HG02938 (cell line): ENCODE data around the gene C2orf80.
A peak's percentile ranks its signal among the peaks of the same experiment; 100 is the strongest.
"Not testable (repeated sequence)": the region's sequence is repeated elsewhere in the genome, so short reads cannot be mapped to it uniquely, and the experiment has no call there.

Experiments used
- ATAC-seq: cut with Tn5 transposase; IDR thresholded peaks from one replicate; pipeline ENCODE4 v1.9.1; 2021; ENCODE audit warnings: mild to moderate bottlenecking, moderate library complexity; ENCODE audit not compliant: unreplicated experiment

C2orf80 gene

DNA sequence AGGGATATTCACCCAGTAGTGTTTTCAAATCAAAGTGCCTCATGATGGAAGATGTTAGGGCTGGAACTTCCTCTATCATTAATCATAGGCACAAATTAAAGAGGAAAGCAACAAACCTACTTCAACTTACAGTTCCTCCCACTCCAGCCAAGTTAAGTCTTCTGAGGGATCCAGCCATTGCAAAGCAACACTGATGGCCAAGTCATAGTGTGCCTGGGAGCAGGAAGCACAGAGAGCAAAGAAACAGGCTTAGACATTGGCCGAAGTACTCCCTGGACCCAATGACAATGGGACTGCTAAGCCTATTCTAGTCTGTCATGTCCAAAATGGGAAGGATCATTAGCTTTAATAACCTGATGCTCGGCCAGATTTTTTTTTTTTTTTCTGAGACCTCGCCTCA is 7.0 kb downstream of the C2orf80 start:
- no peak for ATAC-seq

DNA sequence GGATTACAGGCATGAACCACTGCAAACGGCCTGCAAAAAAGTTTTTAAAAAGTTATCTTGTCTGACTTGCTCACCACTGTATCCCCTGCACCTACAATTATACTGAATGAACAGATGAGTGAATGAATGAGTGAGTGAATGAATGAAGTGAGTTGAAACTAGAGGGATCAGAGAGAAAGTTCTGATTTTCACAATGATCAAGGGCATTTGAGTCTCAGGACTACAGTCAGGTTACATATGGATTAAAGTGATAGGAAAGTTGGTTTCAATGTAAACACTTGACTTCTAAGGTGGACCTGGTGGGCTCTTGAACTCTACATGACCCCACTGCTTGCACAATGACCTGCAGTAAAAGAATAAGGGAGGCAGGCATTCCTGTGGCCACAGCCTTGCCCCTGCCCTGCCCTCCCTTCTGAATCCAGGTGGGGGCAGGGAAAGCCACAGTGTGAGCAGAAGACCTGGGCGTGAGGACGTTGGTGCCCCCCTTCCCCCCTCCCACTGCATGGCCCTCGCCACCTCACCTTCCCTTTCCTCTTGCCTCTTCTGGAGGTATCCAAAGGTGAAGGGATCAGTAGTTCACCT is 10.7 kb downstream of the C2orf80 start:
- no peak for ATAC-seq

DNA sequence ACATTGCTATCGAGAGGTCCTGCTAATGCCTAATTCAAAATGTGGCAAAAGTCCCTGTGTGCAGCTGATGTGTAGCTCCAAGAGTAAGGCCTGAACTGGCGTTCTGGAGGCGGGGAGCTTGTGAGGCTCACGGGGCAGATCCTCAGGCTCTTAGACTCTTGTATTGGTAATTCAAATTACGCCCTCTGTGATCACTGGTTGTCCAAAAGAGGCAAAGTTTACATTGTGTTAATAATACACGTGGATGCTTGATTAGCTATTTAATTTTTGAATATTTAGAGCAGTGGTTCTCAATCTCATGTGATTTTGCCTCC is 14.0 kb downstream of the C2orf80 start:
- no peak for ATAC-seq

DNA sequence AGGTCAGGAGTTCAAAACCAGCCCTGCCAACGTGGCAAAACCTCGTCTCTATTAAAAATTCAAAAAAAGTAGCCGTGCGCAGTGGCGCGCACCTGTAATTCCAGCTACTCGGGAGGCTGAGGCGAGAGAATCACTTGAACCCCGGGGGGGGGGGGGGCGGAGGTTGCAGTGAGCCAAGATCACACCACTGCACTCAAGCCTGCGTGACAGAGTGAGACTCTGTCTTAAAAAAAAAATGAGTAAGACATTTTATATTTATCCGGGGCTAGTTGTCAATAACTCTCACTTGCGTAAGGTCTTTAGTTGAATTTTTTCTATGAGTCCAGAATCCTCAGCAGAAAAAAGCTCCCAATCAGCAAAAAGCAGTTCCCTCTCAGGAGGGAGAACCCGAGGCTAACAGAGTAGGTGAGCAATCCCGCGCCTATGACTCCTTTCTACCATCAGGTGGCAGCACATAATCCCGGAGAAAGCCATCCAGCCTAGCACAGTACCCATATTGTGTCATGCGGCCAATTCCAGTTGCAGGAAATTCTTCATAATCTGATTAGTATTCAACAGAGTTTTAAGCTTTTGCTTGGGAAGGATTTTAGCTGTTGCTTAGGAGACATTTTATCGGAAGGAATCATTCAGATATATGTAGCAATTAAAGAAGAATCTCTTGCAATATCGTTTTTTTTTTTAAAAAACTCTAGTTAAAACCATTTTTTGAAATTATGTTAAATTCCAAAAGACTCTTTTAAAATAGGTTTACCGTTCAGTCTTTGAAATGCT is 14.6 kb downstream of the C2orf80 start:
- ATAC-seq: peak; percentile 100

DNA sequence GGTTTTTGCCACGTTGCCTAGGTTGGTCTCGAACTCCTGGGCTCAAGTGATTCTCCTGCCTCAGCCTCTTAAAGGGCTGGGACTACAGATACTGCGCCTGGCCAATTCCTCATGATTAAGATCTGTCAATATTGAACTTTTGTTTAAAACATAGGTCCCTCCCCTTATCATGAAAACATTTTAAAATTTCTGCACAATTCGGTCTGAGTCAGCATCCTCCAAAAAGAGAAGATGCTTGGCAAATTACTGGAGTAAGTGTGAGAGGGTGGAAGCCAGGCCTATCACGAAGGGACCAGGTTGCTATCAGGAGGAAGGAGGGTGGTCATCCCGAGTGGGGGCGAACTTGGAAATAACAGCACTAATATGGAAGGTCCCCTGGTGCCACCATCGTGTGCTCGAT is 15.7 kb downstream of the C2orf80 start:
- no peak for ATAC-seq

DNA sequence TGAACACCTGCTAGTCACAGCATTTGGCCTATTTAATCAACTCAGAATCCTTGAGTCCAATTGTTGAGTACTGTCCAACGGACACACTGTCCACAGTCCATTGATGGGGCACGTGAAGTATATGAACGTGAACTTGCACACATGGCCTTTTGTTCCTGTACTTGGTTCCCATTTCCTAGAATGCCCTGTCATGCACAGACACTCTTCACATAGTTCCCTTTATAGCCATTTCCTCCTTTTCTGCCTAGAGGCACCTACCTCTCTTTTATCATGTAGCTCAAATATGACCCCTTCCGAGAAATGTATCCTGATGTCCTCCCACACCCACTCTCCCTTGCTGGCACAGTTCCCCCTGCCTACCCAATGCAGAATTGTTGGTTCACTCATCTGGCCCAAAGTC is 17.7 kb downstream of the C2orf80 start:
- no peak for ATAC-seq

DNA sequence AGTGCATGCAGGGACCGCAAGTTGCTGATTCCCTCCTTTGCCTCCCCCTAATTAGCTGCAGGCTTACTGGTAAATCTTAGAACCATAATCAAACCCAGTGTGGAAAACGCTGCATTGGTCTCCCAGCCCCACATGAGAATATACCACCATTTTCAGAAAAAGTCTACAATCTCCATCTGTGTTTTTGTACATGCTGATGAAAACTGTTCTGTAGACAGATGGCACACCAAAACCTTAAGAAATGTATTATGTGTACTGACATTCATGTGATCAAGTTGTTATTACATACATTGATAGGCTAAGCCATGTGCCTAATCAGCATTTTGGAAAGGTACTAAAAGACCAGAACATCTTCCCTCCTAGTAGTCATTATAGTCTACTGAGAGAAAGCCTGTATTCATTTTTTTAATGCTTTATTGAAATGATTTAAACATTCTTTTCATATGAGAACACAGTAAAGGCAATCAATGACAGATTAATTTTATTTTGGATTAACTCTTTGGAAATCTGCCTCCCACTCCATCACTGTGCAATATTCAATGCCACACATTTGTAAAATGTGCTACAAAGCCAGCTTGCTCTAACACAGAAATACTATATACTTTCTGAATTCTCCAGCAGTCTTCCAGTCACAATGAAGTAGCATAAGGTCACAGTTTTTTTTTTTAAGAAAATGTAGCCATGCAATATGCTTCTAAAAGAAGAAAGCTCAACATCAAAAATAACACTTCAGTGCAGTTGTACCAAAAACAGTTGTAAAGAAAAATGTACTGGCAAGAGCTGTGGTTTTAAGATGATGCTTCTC is 24.7 kb downstream of the C2orf80 start:
- ATAC-seq: no peak

DNA sequence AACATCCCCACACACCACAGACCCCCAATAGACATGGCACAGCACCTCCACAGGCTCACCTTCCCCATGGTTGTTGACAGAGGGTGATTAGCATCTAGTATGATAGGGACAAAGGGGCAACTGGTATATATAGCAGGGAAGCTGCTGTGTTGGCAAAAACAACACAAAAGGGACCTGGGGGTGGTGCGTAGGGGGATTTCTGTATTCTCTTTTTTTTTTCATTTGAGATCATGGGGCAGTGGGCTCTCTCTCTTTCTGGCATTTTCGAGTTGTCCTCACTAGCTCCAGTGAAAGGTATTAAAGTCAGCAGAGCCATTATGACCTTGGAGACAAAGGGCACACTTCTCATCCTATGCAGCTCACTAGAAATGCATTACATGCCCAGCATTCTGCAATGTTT is 26.3 kb downstream of the C2orf80 start, which contains the start of gene CRYGA:
Gene CRYGA, minus strand, starts transcription at position 101 of the 400 bp plus-strand sequence. Its CDS starts 33 bp downstream, at position 68.
- no peak for ATAC-seq

DNA sequence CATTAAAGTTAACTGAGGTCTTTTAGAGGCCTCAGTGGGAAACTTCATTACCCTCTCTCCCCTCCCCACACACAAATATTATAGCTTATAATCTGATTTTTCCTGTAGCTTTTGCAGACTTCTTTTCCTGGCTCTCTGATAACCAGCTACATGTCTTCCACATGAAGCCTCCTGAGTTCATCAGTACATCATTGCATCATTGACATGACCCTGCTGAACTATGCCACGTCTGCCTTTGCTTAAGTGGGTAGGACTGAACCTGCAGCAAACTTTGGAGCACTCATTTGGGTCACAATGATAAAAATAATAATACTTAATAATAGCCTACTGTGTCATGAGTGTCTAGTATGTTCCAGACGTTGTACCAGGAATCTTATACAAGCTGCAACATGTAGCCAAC is 33.4 kb downstream of the C2orf80 start:
- ATAC-seq: no peak

DNA sequence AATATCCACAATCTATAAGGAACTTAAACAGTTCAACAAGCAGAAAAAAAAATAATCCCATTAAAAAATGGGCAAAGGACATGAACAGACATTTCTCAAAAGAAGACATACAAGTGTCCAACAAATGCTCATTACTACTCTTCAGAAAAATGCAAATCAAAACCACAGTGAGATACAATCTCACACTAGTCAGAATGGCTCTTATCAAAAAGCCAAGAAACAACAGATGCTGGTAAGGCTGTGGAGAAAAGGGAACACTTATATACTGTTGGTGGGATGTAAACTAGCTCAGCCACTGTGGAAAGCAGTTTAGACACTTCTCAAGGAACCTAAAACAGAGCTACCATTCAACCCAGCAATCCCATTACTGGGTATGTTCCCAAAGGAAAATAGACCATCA is 36.7 kb downstream of the C2orf80 start:
- no peak for ATAC-seq

DNA sequence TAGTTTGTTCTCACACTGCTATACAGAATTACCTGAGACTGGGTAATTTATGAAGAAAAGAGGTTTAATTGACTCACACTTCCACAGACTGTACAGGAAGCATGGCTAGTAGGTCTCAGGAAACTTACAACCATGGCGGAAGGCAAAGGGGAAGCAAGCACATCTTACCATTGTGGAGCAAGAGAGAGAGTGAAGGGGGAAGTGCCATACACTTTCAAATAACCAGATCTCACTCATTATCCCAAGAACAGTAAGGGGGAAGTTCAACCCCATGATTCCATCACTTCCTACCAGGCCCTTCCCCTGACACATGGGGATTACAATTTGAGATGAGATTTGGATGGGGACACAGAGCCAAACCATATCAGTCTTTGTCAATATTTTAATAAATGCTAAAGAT is 38.9 kb downstream of the C2orf80 start:
- ATAC-seq: no peak

DNA sequence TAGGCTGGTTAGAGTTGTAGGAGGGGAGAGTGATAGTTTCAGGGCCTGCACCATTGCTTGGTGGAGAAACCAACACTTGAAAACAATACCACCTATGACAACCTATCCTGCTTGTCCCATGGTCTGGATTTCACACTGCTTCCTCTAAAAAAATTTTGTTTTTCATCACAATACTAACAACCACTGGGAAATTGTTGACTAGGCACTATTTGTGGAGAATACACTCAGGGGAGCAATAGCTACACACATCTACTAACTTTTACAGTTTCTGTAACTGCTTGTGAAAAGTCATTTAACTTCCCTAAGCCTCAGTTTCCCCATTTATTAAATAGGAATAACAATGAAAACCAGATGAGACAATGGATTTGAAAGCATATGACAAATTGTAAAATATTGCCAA is 39.7 kb downstream of the C2orf80 start:
- no peak for ATAC-seq

DNA sequence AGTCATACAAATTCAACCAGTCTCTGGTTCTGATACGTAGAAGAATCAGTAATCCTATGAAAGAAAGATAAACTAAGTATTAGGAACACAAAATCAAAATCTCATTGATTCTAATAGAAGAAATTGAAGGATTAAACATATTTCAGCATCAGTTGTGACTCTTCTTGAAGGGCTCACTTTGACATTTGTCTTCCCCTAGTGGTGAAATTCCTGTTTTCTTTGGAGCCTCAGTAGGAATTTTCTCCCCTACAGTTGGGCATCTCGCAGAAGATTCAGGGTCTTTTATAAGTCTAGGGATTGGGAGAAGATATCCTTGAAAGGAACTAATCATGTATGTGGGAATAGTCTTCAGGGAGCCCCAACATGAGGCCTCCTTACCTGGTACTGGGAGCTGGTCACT is 41.0 kb downstream of the C2orf80 start:
- no peak for ATAC-seq

DNA sequence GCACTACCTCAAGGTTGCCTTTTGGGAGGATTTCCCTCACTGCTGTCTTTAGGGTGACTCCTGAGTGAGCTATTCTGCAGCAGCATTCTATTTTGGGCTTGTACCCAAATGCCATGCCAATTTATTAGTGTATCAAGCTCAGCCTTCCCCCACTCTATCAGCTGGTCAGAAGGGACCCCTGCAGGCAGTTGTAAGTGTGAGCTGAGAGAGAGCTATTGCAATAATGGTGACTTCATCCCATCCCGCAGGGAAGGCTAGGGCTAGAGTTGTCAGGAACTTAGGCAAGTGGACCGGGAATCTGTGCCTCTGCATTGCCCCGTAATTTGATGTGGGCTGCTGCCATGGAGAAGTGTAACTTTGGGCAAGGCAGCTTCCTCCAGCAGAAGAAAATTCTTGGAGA is 42.1 kb downstream of the C2orf80 start:
- no peak for ATAC-seq

DNA sequence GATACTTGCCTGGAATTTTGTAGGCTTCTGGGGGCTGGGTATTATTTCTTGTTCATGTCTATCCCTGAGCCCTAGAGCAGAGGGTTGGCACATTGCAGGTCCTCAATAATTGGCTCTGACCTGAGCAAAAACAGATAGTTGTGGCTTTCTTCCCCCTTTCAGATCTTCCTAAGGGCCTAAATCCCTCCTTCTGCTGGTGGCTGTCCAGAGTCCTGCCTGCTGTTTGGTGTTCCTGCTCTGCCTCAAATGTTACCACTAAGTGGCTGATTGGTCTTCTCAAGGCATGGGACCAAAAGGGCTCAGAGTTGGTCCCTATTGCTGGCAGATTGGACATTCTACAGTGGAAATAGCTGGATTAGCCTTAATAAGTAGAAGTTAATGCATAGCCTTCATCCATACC is 42.8 kb downstream of the C2orf80 start:
- no peak for ATAC-seq

DNA sequence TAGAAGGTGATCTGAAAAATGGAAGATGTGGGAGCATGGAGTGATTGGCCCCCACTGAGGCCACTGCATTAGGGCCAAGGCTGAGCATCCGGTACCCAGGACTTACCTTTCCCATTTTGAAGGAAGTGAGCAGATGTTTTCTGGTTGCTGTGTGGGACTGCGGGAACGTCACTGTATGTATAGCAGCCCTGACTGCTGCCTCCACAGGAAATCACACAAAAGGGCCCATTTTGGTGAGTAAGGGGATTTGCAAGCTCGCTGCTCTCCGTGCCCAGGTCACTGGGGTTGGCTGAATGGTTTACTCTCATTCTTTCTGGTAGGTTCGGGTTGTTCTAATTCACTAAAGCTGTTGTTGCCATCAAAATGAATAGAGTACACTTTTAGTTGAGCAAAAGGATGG is 43.8 kb downstream of the C2orf80 start, which contains the start of gene CRYGB:
Gene CRYGB, minus strand, starts transcription at position 153 of the 400 bp plus-strand sequence. Its CDS starts 38 bp downstream, at position 115.
- ATAC-seq: no peak

DNA sequence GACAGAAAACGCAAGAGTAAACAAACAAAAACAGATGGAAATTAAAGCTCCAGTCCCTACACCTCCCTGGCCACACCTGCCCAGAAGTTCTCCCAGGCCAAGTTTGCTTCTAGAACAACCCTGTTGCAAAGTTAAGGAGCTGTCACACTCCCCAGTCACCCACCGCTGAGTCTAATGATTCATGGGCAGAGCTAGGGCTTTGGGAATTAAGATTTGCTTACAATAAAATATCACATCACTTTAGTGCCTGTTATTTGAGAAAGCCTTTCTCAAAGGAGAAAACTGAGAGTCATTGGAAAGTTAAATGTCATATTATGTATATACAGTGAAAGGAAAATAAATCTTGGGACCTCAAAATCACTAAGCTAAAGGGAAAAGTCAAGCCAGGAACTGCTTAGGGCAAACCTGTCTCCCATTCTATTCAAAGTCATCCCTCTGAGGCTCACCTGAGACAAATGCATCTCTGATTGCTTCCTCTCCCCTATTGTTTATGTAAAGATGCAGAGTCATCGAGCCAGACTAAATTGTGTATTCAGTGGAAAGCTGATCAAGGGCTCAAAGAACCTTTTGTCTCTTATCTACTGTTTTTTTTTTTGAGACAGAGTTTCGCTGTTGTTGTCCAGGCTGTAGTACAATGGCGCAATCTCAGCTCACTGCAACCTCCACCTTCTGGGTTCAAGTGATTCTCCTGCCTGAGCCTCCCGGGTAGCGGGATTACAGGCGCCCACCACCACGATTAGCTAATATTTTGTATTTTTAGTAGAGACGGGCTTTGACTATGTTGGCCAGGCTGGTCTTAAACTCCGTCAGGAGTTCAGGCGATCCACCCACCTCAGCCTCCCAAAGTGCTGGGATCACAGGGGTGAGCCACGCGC is 46.7 kb downstream of the C2orf80 start:
- ATAC-seq: no peak

DNA sequence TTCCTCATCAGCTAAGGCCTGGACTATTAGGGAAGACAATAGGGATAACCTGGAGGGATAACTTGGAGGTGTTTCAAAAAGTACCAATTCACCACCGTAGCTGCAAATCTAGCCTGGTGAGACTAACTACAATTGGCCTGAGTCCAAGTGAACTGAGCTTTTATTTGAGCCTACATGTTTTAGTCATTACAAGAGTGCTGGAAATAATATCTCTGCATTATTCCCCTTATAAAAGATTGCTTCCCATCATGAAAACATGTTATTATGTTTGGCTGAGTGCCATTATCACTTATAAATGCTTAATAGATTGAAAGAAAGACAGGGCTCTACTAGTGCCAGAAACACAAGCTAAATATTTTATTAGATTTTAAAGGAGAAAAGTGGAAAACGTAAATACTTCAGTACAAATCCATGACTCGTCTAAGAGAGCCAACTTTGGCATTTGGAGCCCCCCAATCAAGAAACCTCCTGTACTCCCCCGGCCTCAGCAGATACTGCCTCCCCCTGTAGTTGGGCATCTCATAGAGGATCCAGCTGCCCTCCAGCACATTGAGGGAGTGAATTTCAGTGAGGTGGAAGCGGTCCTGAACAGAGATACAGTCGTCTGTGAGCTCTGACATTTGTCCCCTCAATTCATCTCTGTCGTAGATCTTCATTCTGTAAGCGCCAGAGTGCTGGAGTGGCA is 47.4 kb downstream of the C2orf80 start:
- no peak for ATAC-seq

DNA sequence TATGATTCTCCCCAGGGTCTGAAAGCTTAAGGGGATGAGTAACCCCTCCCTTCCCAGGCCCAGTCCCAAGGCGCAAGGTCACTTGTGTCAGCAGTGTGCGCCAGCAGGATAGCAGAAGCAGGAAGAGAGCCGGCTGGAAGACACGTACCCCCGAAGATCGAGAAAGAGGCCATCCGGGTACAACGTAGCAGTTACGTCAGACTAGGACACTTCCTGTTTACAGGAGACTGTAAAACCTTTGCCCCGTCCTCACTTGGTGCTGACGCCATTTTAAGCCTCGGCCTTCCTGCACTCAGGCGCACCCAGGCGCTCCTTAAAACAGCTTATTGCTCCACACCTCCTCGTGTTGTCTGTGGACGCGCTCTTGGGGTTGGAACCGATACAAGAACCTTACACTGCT is 50.4 kb downstream of the C2orf80 start:
- no peak for ATAC-seq

DNA sequence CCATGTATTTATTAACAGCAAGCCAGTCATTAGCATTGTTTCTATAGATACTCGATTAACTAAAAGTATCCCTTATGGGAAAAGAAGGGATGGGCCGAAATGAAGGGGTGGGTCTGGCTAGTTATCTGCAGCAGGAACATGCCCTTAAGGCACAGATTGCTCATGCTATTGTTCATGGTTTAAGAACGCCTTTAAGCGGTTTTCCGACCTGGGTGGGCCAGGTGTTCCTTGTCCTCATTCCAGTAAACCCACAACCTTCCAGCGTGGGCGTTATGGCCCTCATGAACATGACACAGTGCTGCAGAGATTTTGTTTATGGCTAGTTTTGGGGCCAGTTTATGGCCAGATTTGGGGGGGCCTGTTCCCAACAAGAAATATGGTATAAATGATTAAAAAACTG is 51.5 kb downstream of the C2orf80 start:
- not testable (repeated sequence) for ATAC-seq
